ENCODE measurements around the gene NEK6. TPM values are rescaled to one million over a fixed set of nuclear protein-coding genes. Genes with fewer than 3 reads are reported as not detected.

The NEK6 gene
- total RNA-seq, 6 donors from 2014 or later, result 33.8 to 144 (median 59.7) TPM

GRCh38 chr9:124327491-124327890 is 69.7 kb downstream of the NEK6 start:
- ATAC-seq (ENCODE audit: low FRiP score in 2 of 2), result no peak
- Histone ChIP-seq H3K9me3 (no peaks in the 10 kb centered on the region), H3K27me3 (no peaks in the 10 kb centered on the region), H3K4me3 (no peak overlapping the region), H3K27ac (no peak overlapping the region), H3K36me3 (peaks cover 12 to 81% (median 62%) of the 10 kb centered on the region in 4 donors), H3K4me1 (peaks cover 0 to 3% (median 0%) of the 10 kb centered on the region in 4 donors)
- WGBS, 2 donors, result 87 to 93% methylated on average over 6 to 9 of the region's 9 CpGs
- no peak for TF ChIP-seq EP300 (IDR thresholded peaks at IDR 0.05)
- no peak for TF ChIP-seq POLR2AphosphoS5 (IDR thresholded peaks at IDR 0.05)
- no peak for TF ChIP-seq CTCF (IDR thresholded peaks at IDR 0.05)
- TF ChIP-seq POLR2A (IDR thresholded peaks at IDR 0.05), result no peak
- no peak for DNase-seq

- no peak overlapping the region for H3K4me3 ChIP-seq
- H3K27ac ChIP-seq, result no peak overlapping the region
- no peaks in the 10 kb centered on the region for H3K27me3 ChIP-seq
- no peaks in the 10 kb centered on the region for H3K9me3 ChIP-seq
- H3K36me3 ChIP-seq, result peaks cover 12 to 81% (median 66%) of the 10 kb centered on the region in 4 donors
- H3K4me1 ChIP-seq, result no peaks in the 10 kb centered on the region
- no peak for TF ChIP-seq POLR2A (IDR thresholded peaks at IDR 0.05)
- no peak for TF ChIP-seq POLR2AphosphoS5 (IDR thresholded peaks at IDR 0.05)
- no peak for TF ChIP-seq EP300 (IDR thresholded peaks at IDR 0.05)
- TF ChIP-seq CTCF (IDR thresholded peaks at IDR 0.05), result no peak
- peak in 1 of 2 donors; percentile 37 for DNase-seq
- ATAC-seq (ENCODE audit: low FRiP score in 2 of 2), result no peak
- WGBS, 2 donors, result 96 to 99% methylated on average over 10 to 12 of the region's 12 CpGs
These were observed 70.5 kb downstream of the NEK6 start for GRCh38 chr9:124328285-124328684.

- Histone ChIP-seq H3K27me3 (no peaks in the 10 kb centered on the region), H3K4me3 (no peak overlapping the region), H3K36me3 (peaks cover 12 to 86% (median 62%) of the 10 kb centered on the region in 4 donors), H3K9me3 (no peaks in the 10 kb centered on the region), H3K4me1 (no peaks in the 10 kb centered on the region), H3K27ac (no peak overlapping the region)
- peak in 1 of 2 donors; percentile 54 for DNase-seq
- ATAC-seq (ENCODE audit: low FRiP score in 2 of 2), result no peak
- TF ChIP-seq EP300 (IDR thresholded peaks at IDR 0.05), result no peak
- no peak for TF ChIP-seq CTCF (IDR thresholded peaks at IDR 0.05)
- TF ChIP-seq POLR2AphosphoS5 (IDR thresholded peaks at IDR 0.05), result no peak
- whole genome bisulfite sequencing, 2 donors, result 89 to 92% methylated on average over 18 to 19 of the region's 19 CpGs
These were observed 71.5 kb downstream of the NEK6 start for GRCh38 chr9:124329206-124329792.

- TF ChIP-seq POLR2AphosphoS5 (IDR thresholded peaks at IDR 0.05), result no peak
- TF ChIP-seq EP300 (IDR thresholded peaks at IDR 0.05), result no peak
- TF ChIP-seq CTCF (IDR thresholded peaks at IDR 0.05), result no peak
- no peak for TF ChIP-seq POLR2A (IDR thresholded peaks at IDR 0.05)
- WGBS, 2 donors, result 90 to 91% methylated on average over 18 to 29 of the region's 29 CpGs
- DNase-seq, result peak in 1 of 2 donors; percentile 63
- Histone ChIP-seq H3K27me3 (no peaks in the 10 kb centered on the region), H3K36me3 (peaks cover 12 to 90% (median 68%) of the 10 kb centered on the region in 4 donors), H3K27ac (no peak overlapping the region), H3K9me3 (no peaks in the 10 kb centered on the region), H3K4me1 (no peaks in the 10 kb centered on the region), H3K4me3 (no peak overlapping the region)
- ATAC-seq (ENCODE audit: low FRiP score in 2 of 2), result no peak
These were observed 72.4 kb downstream of the NEK6 start for GRCh38 chr9:124330011-124330697.

All from upper lobe of left lung (tissue), 6 donors.